Fibroblast of mammary gland (primary cell): Measurements from ENCODE around the gene SLC44A3.

Experiments
- DNase-seq: peaks from one replicate; pipeline ENCODE4 v3.0.0-alpha.2; 2010; ENCODE audit warnings: low read depth
- H3K4me3 ChIP-seq: 2 replicates; pipeline ENCODE4 v1.5.1; 2011; ENCODE audit warnings: low read depth, mild to moderate bottlenecking, low read length, moderate library complexity; ENCODE audit not compliant: control insufficient read depth
- CTCF ChIP-seq: conservative IDR thresholded peaks from 2 replicates; pipeline ENCODE4 v1.5.1; 2011; ENCODE audit warnings: low read depth, low read length, inconsistent platforms; ENCODE audit not compliant: control insufficient read depth, insufficient read depth

Gene SLC44A3

GRCh38 chr1:94876362-94876761 lies 56.2 kb downstream of the SLC44A3 start:
- DNase-seq = peak; percentile 15
- TF ChIP-seq CTCF = no peak

DNA sequence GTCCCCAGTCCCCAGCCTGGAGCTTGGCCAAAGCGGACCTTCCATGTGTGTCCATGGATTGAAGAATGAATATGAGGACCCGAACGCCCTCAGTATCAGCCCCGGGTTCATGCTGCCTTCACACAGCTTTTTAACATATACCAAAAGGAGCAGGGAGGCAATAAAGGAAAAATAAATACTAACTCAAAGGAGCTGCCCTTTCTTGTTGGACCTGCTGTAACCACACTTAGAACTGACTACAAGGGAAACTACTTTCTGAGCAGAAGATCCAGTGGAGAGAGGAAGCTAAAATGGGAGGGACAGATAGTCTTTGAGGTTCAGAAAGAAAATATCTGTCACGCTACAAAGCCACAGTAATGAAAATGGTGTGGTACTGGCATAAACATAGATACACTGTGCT lies 58.2 kb downstream of the SLC44A3 start:
- no peak overlapping the region for H3K4me3 ChIP-seq
- no peak for DNase-seq
- TF ChIP-seq CTCF = no peak

More at GRCh38 chr1:94876362-94876761, 56.2 kb downstream of the SLC44A3 start:
- H3K4me3 ChIP-seq = no peak overlapping the region

GRCh38 chr1:94883691-94884090 lies 63.5 kb downstream of the SLC44A3 start:
- H3K4me3 ChIP-seq = no peak overlapping the region
- no peak for TF ChIP-seq CTCF
- DNase-seq = peak; percentile 59

DNA sequence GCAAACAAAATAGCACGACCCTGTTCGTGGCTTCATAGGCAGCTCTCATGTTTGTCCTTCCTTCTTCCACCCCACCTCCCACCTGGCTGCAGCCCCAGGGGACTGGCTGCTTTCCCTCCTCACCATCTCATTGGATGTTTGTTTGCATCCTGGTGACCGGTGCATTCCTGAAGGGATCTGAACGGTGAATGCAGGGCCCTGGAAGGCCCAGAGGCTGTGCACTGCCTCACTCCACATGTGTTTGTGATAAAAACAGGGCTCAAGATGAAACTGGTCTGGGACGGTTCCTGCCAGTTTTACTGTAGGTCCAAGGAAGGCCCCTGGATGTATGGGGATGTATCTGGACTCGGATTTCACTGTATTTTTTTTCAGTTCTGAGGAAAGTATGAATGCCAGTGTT lies 63.9 kb downstream of the SLC44A3 start:
- TF ChIP-seq CTCF = no peak
- no peak overlapping the region for H3K4me3 ChIP-seq
- peak; percentile 73 for DNase-seq

DNA sequence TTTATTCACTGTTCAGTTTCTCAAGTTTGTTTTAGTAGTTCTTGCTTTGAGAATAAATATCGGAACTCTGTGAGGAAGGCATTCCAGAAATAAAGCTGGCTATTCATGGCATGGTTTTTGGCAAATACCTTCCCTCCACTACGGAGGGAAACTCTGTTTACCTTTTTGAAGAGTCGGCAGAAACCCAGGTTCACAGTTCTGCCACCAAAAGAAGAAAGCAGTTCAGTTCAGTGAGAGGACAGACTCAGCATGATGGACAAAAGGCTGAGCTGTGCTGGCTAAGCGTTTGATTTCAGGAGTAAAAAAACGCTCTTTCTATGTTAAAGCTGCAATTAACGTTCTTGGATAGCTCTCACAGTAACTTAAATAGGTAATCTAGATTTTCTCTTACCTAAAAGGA lies 64.3 kb downstream of the SLC44A3 start:
- no peak for DNase-seq
- no peak overlapping the region for H3K4me3 ChIP-seq
- TF ChIP-seq CTCF = no peak

DNA sequence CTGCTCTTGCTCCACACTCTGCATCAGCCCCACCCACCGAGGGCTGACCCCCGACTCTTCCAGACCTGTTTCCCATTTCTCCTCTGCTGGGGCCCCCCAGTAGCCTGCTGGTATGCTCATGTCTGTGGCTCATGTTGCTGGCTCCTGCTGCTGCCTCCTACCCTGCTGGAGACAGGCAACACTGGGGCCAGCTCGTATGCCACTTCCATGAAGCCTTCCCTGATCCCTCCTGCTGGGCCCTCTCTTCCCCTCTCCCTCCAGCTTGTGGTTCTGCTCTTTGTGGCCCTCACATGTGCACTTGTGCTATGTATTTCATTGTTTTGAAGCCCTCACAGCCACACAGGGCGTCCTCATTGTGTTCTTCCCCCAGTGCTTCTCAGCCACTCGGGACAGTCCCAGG lies 66.2 kb downstream of the SLC44A3 start:
- DNase-seq = no peak
- no peak overlapping the region for H3K4me3 ChIP-seq
- TF ChIP-seq CTCF = no peak

DNA sequence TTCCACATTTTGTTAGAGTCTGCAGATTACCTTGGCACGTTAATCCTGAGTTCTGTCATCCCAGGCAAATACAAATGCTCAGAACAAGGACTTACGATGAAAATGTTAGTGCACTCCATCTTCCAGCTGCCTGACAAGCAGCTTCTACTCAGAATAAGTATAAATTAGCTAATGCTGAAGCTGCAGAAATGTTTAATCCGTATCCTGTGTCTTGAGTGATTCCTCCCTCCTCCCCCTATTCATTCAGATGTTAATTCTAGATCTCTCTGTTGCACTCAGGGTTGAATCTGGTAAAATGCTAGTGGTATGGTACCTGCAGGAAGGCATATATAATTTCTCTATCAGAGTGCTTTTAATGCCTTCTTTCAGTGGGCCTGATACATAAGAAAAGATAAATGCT lies 66.9 kb downstream of the SLC44A3 start:
- DNase-seq = no peak
- no peak for TF ChIP-seq CTCF
- no peak overlapping the region for H3K4me3 ChIP-seq
